K562 (cell line): ENCODE measurements around the gene SLC35E2B.

Experiments
- MAZ ChIP-seq, 2 experiments: fragments of 450-650 bp in 1 of 2; sonication (generic) in 1 of 2; formaldehyde crosslinking; IDR thresholded peaks in 1 of 2; conservative IDR thresholded peaks in 1 of 2; 2 replicates each; pipeline versions ENCODE4 v1.4.0 to v1.5.0; 2020; ENCODE audit warnings: mild to moderate bottlenecking in 1 of 2, missing genetic modification reagents in 1 of 2
- MEF2D ChIP-seq: conservative IDR thresholded peaks from 2 replicates; pipeline ENCODE4 v1.6.1; 2016; ENCODE audit warnings: low read depth, missing genetic modification characterization, missing compliant biosample characterization
- U2AF1 ChIP-seq: fragments of 200-400 bp; formaldehyde crosslinking; optimal IDR thresholded peaks from 2 replicates; pipeline ENCODE3; 2017; ENCODE audit warnings: mild to moderate bottlenecking, low read depth, low read length, moderate library complexity
- ZNF121 ChIP-seq: sonication (generic); formaldehyde crosslinking; conservative IDR thresholded peaks from 2 replicates; pipeline ENCODE4 v1.8.0; 2022; ENCODE audit warnings: missing genetic modification reagents
- ZNF224 ChIP-seq: sonication (generic); formaldehyde crosslinking; IDR thresholded peaks from 2 replicates; pipeline ENCODE4 v1.8.0; 2022; ENCODE audit warnings: mild to moderate bottlenecking, missing genetic modification reagents
- ZNF785 ChIP-seq: fragments of 250-450 bp; sonication (Bioruptor Pico); IDR thresholded peaks from 2 replicates; pipeline ENCODE4 v1.4.0; 2020; ENCODE audit warnings: mild to moderate bottlenecking
- TF ChIP-seq, protein P1 (sequence below), 2 experiments: fragments of 450-650 bp in 1 of 2; sonication (generic) in 1 of 2; formaldehyde crosslinking in 1 of 2; IDR thresholded peaks; 2 replicates each; pipeline versions ENCODE4 v1.7.1 to v1.9.0; 2016 to 2022; ENCODE audit warnings: inconsistent platforms in 1 of 2, mild to moderate bottlenecking in 1 of 2, missing genetic modification reagents in 1 of 2
- TF ChIP-seq, protein P2 (sequence below): fragments of 450-650 bp; IDR thresholded peaks from 2 replicates; pipeline ENCODE4 v1.6.1; 2016; ENCODE audit warnings: antibody characterized with exemption
- TF ChIP-seq, protein P3 (sequence below), 3 experiments: IDR thresholded peaks in 2 of 3; conservative IDR thresholded peaks in 1 of 3; 2 replicates each; pipeline ENCODE4 v1.5.1; 2011 to 2012; ENCODE audit warnings: low read length in 3 of 3, mild to moderate bottlenecking in 3 of 3, control low read depth in 2 of 3, improper control_type of control experiment in 1 of 3, inconsistent platforms in 1 of 3, low read depth in 1 of 3, mixed read lengths in 1 of 3, moderate library complexity in 1 of 3; ENCODE audit not compliant: insufficient read depth in 2 of 3

DNA sequence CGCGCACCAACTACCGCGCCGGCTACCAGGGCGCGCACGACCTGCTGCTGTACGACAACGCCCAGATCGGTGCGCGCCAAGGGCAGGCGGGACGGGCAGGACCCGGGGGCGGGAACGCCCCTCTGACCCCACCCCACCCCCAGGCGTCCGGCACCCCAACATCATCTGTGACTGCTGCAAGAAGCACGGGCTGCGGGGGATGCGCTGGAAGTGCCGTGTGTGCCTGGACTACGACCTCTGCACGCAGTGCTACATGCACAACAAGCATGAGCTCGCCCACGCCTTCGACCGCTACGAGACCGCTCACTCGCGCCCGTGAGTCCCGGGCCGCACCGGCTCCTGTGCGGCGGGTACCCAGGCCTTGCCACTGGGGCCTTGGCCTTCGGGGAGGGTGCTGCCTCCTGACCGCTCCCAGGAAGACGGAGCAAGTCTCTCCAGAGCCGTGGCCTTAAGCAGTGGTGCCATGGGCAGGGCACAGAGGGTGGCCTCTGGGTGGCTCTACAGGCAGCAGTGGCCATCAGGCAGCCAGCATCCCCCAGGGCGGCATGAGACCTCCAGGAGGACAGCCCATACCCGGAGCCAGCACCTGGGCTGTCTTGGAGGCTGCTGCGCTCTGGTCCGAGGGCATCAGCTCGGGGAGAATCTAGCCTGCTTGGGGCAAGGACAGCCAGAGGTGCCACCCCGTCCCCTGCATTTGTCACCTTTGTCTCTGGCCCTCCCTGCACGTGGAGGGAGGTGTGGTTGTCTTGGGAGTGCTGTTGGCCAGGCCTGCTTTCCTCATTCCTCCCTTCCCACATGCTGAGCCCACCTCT is 68.8 kb downstream of the SLC35E2B start:
- TF ChIP-seq, protein P1, sequence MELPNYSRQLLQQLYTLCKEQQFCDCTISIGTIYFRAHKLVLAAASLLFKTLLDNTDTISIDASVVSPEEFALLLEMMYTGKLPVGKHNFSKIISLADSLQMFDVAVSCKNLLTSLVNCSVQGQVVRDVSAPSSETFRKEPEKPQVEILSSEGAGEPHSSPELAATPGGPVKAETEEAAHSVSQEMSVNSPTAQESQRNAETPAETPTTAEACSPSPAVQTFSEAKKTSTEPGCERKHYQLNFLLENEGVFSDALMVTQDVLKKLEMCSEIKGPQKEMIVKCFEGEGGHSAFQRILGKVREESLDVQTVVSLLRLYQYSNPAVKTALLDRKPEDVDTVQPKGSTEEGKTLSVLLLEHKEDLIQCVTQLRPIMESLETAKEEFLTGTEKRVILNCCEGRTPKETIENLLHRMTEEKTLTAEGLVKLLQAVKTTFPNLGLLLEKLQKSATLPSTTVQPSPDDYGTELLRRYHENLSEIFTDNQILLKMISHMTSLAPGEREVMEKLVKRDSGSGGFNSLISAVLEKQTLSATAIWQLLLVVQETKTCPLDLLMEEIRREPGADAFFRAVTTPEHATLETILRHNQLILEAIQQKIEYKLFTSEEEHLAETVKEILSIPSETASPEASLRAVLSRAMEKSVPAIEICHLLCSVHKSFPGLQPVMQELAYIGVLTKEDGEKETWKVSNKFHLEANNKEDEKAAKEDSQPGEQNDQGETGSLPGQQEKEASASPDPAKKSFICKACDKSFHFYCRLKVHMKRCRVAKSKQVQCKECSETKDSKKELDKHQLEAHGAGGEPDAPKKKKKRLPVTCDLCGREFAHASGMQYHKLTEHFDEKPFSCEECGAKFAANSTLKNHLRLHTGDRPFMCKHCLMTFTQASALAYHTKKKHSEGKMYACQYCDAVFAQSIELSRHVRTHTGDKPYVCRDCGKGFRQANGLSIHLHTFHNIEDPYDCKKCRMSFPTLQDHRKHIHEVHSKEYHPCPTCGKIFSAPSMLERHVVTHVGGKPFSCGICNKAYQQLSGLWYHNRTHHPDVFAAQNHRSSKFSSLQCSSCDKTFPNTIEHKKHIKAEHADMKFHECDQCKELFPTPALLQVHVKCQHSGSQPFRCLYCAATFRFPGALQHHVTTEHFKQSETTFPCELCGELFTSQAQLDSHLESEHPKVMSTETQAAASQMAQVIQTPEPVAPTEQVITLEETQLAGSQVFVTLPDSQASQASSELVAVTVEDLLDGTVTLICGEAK (IDR thresholded peaks at IDR 0.05) = no peak
- TF ChIP-seq, protein P1 (CRISPR knock-in tag; IDR thresholded peaks at IDR 0.05) = no peak
- TF ChIP-seq, protein P2, sequence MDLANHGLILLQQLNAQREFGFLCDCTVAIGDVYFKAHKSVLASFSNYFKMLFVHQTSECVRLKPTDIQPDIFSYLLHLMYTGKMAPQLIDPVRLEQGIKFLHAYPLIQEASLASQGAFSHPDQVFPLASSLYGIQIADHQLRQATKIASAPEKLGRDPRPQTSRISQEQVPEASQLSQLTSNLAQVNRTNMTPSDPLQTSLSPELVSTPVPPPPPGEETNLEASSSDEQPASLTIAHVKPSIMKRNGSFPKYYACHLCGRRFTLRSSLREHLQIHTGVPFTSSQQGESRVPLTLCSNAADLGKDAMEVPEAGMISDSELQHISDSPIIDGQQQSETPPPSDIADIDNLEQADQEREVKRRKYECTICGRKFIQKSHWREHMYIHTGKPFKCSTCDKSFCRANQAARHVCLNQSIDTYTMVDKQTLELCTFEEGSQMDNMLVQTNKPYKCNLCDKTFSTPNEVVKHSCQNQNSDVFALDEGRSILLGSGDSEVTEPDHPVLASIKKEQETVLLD = no peak
- TF ChIP-seq, protein P3, sequence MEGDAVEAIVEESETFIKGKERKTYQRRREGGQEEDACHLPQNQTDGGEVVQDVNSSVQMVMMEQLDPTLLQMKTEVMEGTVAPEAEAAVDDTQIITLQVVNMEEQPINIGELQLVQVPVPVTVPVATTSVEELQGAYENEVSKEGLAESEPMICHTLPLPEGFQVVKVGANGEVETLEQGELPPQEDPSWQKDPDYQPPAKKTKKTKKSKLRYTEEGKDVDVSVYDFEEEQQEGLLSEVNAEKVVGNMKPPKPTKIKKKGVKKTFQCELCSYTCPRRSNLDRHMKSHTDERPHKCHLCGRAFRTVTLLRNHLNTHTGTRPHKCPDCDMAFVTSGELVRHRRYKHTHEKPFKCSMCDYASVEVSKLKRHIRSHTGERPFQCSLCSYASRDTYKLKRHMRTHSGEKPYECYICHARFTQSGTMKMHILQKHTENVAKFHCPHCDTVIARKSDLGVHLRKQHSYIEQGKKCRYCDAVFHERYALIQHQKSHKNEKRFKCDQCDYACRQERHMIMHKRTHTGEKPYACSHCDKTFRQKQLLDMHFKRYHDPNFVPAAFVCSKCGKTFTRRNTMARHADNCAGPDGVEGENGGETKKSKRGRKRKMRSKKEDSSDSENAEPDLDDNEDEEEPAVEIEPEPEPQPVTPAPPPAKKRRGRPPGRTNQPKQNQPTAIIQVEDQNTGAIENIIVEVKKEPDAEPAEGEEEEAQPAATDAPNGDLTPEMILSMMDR (IDR thresholded peaks at IDR 0.05 in 2 of 3, conservative IDR thresholded peaks at IDR 0.05 in 1 of 3; ENCODE audit: insufficient read depth in 2 of 3, low read depth in 1 of 3, low read length in 3 of 3) = no peak
- no peak for TF ChIP-seq MEF2D (tag)
- no peak for TF ChIP-seq ZNF121 (CRISPR knock-in tag)
- no peak for TF ChIP-seq ZNF785 (CRISPR knock-in tag)
- TF ChIP-seq MAZ (CRISPR knock-in tag; conservative IDR thresholded peaks at IDR 0.05 in 1 of 2, IDR thresholded peaks at IDR 0.05 in 1 of 2) = no peak
- no peak for TF ChIP-seq ZNF224 (CRISPR knock-in tag)
- TF ChIP-seq U2AF1 = no peak
